K562 (cell line): Measurements from ENCODE around the gene SH3BGR. TPM values are rescaled to one million over a fixed set of nuclear protein-coding genes. Genes with fewer than 3 reads are reported as not detected.

Experiments used
- BHLHE40 ChIP-seq: IDR thresholded peaks from 2 replicates; pipeline ENCODE4 v1.6.1; 2011; ENCODE audit warnings: low read length, improper control_type of control experiment
- EP400 ChIP-seq: fragments of 450-650 bp; IDR thresholded peaks from 2 replicates; pipeline ENCODE4 v1.6.1; 2017; ENCODE audit warnings: antibody characterized with exemption, mild to moderate bottlenecking, moderate library complexity
- FOXK2 ChIP-seq, 2 experiments: fragments of 450-650 bp; IDR thresholded peaks in 1 of 2; conservative IDR thresholded peaks in 1 of 2; 2 replicates each; pipeline ENCODE4 v1.6.1; 2016; ENCODE audit warnings: low read depth in 2 of 2, mild to moderate bottlenecking in 1 of 2
- HDAC6 ChIP-seq: IDR thresholded peaks from 2 replicates; pipeline ENCODE4 v1.6.1; 2012; ENCODE audit warnings: low read depth, mild to moderate bottlenecking, control low read depth, inconsistent platforms, low read length, moderate library complexity
- HDGF ChIP-seq: fragments of 450-650 bp; IDR thresholded peaks from 2 replicates; pipeline ENCODE4 v1.6.1; 2016
- HMG20B ChIP-seq: fragments of 250-450 bp; sonication (Bioruptor Pico); IDR thresholded peaks from 2 replicates; pipeline ENCODE4 v1.5.0; 2021; ENCODE audit warnings: mild to moderate bottlenecking
- HNRNPL ChIP-seq: fragments of 200-400 bp; formaldehyde crosslinking; IDR thresholded peaks from 2 replicates; pipeline ENCODE4 v1.6.1; 2017; ENCODE audit warnings: low read depth, mild to moderate bottlenecking, low read length
- HNRNPUL1 ChIP-seq: fragments of 200-400 bp; formaldehyde crosslinking; IDR thresholded peaks from 2 replicates; pipeline ENCODE4 v1.6.1; 2017; ENCODE audit warnings: low read length
- JUNB ChIP-seq: fragments of 450-650 bp; formaldehyde crosslinking; conservative IDR thresholded peaks from 2 replicates; pipeline ENCODE4 v1.4.0; 2020; ENCODE audit warnings: mild to moderate bottlenecking
- KAT7 ChIP-seq: sonication (generic); formaldehyde crosslinking; IDR thresholded peaks from 2 replicates; pipeline ENCODE4 v1.8.0; 2022; ENCODE audit warnings: missing genetic modification reagents, mild to moderate bottlenecking, borderline replicate concordance
- MCM7 ChIP-seq, 2 experiments: fragments of 450-650 bp; IDR thresholded peaks; 2 replicates each; pipeline ENCODE4 v1.6.1; 2016 to 2018
- MTF1 ChIP-seq: fragments of 250-450 bp; sonication (Bioruptor Pico); IDR thresholded peaks from 2 replicates; pipeline ENCODE4 v1.9.0; 2021; ENCODE audit warnings: moderate library complexity, mild to moderate bottlenecking, inconsistent platforms, borderline replicate concordance
- NCOR1 ChIP-seq: fragments of 450-650 bp; IDR thresholded peaks from 2 replicates; pipeline ENCODE4 v1.6.1; 2016; ENCODE audit warnings: mild to moderate bottlenecking, moderate library complexity
- NFE2 ChIP-seq: IDR thresholded peaks from 2 replicates; pipeline ENCODE4 v1.6.1; 2014; ENCODE audit warnings: antibody characterized with exemption, low read depth
- NR4A1 ChIP-seq, 2 experiments: fragments of 250-450 bp in 1 of 2; fragments of 450-650 bp in 1 of 2; sonication (Bioruptor Pico) in 1 of 2; IDR thresholded peaks; 2 replicates each; pipeline versions ENCODE4 v1.4.0 to v1.6.1; 2016 to 2020; ENCODE audit warnings: mild to moderate bottlenecking in 2 of 2, missing compliant biosample characterization in 1 of 2, missing genetic modification characterization in 1 of 2, moderate library complexity in 1 of 2
- PHB ChIP-seq: fragments of 250-450 bp; sonication (Bioruptor Pico); IDR thresholded peaks from 2 replicates; pipeline ENCODE4 v1.5.0; 2021
- PTRF ChIP-seq: fragments of 450-650 bp; IDR thresholded peaks from 2 replicates; pipeline ENCODE4 v1.6.1; 2016; ENCODE audit warnings: mild to moderate bottlenecking, missing genetic modification characterization, missing compliant biosample characterization
- RBM34 ChIP-seq: fragments of 200-400 bp; formaldehyde crosslinking; IDR thresholded peaks from 2 replicates; pipeline ENCODE4 v1.6.1; 2018; ENCODE audit warnings: low read length, borderline replicate concordance; ENCODE audit not compliant: insufficient read depth
- SRF ChIP-seq, 2 experiments: fragments of 250-450, 450-650 bp in 1 of 2; sonication (Bioruptor Pico) in 1 of 2; sonication (generic) in 1 of 2; formaldehyde crosslinking; IDR thresholded peaks; 2 replicates each; pipeline versions ENCODE4 v1.5.0 to v1.5.1; 2020 to 2022; ENCODE audit warnings: mild to moderate bottlenecking in 1 of 2, missing genetic modification reagents in 1 of 2
- TEAD2 ChIP-seq: fragments of 450-650 bp; IDR thresholded peaks from 2 replicates; pipeline ENCODE4 v1.6.1; 2016; ENCODE audit warnings: missing genetic modification characterization, control low read depth, missing compliant biosample characterization
- THAP7 ChIP-seq: fragments of 250-450 bp; sonication (Bioruptor Pico); IDR thresholded peaks from 2 replicates; pipeline ENCODE4 v1.5.0; 2021
- USF2 ChIP-seq: sonication (generic); formaldehyde crosslinking; IDR thresholded peaks from 2 replicates; pipeline ENCODE4 v1.5.0; 2020; ENCODE audit warnings: missing genetic modification reagents
- VEZF1 ChIP-seq: fragments of 200-800 bp; sonication (Bioruptor generic); IDR thresholded peaks from 2 replicates; pipeline ENCODE4 v1.6.1; 2017; ENCODE audit warnings: missing genetic modification characterization, missing compliant biosample characterization
- XRCC3 ChIP-seq: fragments of 450-650 bp; IDR thresholded peaks from 2 replicates; pipeline ENCODE4 v1.6.1; 2017; ENCODE audit warnings: mild to moderate bottlenecking, moderate library complexity
- ZFPM2 ChIP-seq: fragments of 250-450 bp; sonication (Bioruptor Pico); IDR thresholded peaks from 2 replicates; pipeline ENCODE4 v1.5.1; 2022; ENCODE audit warnings: mild to moderate bottlenecking
- ZNF134 ChIP-seq: fragments of 250-450 bp; sonication (Bioruptor Pico); conservative IDR thresholded peaks from 2 replicates; pipeline ENCODE4 v1.4.0; 2020
- ZNF263 ChIP-seq: sonication (generic); formaldehyde crosslinking; IDR thresholded peaks from 2 replicates; pipeline ENCODE4 v1.8.0; 2022; ENCODE audit warnings: mild to moderate bottlenecking, missing genetic modification reagents, borderline replicate concordance
- ZNF444 ChIP-seq: fragments of 250-450 bp; sonication (Bioruptor Pico); IDR thresholded peaks from 2 replicates; pipeline ENCODE4 v1.4.0; 2020; ENCODE audit warnings: mild to moderate bottlenecking, moderate library complexity
- ZNF584 ChIP-seq: fragments of 200-800 bp; sonication (Bioruptor generic); IDR thresholded peaks from 2 replicates; pipeline ENCODE4 v1.6.1; 2016; ENCODE audit warnings: low read depth, mild to moderate bottlenecking, missing genetic modification characterization, missing compliant biosample characterization
- ZNF668 ChIP-seq: fragments of 250-450 bp; sonication (Bioruptor Pico); IDR thresholded peaks from 2 replicates; pipeline ENCODE4 v1.8.0; 2022; ENCODE audit warnings: mild to moderate bottlenecking, inconsistent platforms
- polyA plus RNA-seq, 8 experiments: library from polyadenylated mRNA; depleted of rRNA in 4 of 8; stranded (reverse) in 5 of 8; unstranded in 3 of 8; fragments of >200 nt; fragmentation: Nextera tagmentation in 2 of 8; fragmentation: Illumina TruSeq in 1 of 8; extraction: Ambion mirVana in 2 of 8; extraction: Trizol in 1 of 8; gene quantifications; 2 replicates each; pipeline versions ENCODE4 v1.2.1 to v1.2.3, GENCODE V29; 2011 to 2014; ENCODE audit warnings: inconsistent platforms in 1 of 8, missing spikeins in 1 of 8
- total RNA-seq, 7 experiments: library from RNA; depleted of rRNA in 6 of 7; stranded (reverse); fragments of >200 nt in 6 of 7; fragmentation: Illumina TruSeq in 2 of 7; extraction: Trizol in 2 of 7; gene quantifications; 2 replicates each; pipeline versions ENCODE4 v1.2.1 to v1.2.3, GENCODE V29; 2011 to 2021; ENCODE audit warnings: low replicate concordance in 1 of 7

The SH3BGR gene
- total and polyA plus RNA-seq, 9 of the 15 experiments (the other 6 are each of a cell fraction or from before 2014, with no cell fraction given): 6.6 to 42.9 (median 25.6) TPM

GRCh38 chr21:39422527-39423241 is 29.1 kb upstream of the SH3BGR start (continued):
- no peak for TF ChIP-seq ZNF668 (CRISPR knock-in tag)
- no peak for TF ChIP-seq XRCC3
- TF ChIP-seq ZNF263: no peak
- TF ChIP-seq KAT7 (CRISPR knock-in tag): no peak
- TF ChIP-seq RBM34: no peak
- no peak for TF ChIP-seq HDGF
- TF ChIP-seq PHB: no peak
- TF ChIP-seq SRF (CRISPR knock-in tag; IDR thresholded peaks at IDR 0.05): 0 out of 4 replicates have a peak, but pooled peaks of 1 of the 2 experiments have one; percentile 30
- TF ChIP-seq NR4A1 (CRISPR knock-in tag; IDR thresholded peaks at IDR 0.05): no peak
- TF ChIP-seq NR4A1 (tag; IDR thresholded peaks at IDR 0.05): no peak
- peak; percentile 28; the same call in 1 of the 2 replicates for TF ChIP-seq EP400
- no peak for TF ChIP-seq PTRF (tag)
- TF ChIP-seq FOXK2 (conservative IDR thresholded peaks at IDR 0.05 in 1 of 2, IDR thresholded peaks at IDR 0.05 in 1 of 2; ENCODE audit: low read depth in 2 of 2): no peak
- no peak for TF ChIP-seq HMG20B (CRISPR knock-in tag)
- no peak for TF ChIP-seq USF2 (CRISPR knock-in tag)
- TF ChIP-seq NCOR1: no peak
- TF ChIP-seq ZNF444 (CRISPR knock-in tag): no peak
- TF ChIP-seq MCM7 (IDR thresholded peaks at IDR 0.05): no peak
- no peak for TF ChIP-seq NFE2
- no peak for TF ChIP-seq MTF1 (CRISPR knock-in tag)
- no peak for TF ChIP-seq ZNF584 (CRISPR knock-in tag)
- TF ChIP-seq HDAC6: no peak
- TF ChIP-seq THAP7: no peak
- TF ChIP-seq TEAD2: no peak
- TF ChIP-seq HNRNPUL1: no peak
- no peak for TF ChIP-seq BHLHE40
- TF ChIP-seq ZFPM2 (CRISPR knock-in tag): no peak
- no peak; the same call in none of the 2 replicates for TF ChIP-seq VEZF1 (CRISPR knock-in tag)
- no peak for TF ChIP-seq ZNF134 (CRISPR knock-in tag)
- TF ChIP-seq JUNB (CRISPR knock-in tag): no peak
- no peak for TF ChIP-seq HNRNPL
